ENCODE results near the gene SULT6B1. TPM values are rescaled to one million over a fixed set of nuclear protein-coding genes. Genes with fewer than 3 reads are reported as not detected.

SULT6B1 gene
- total RNA-seq, 2 donors from 2014 or later: not detected

DNA sequence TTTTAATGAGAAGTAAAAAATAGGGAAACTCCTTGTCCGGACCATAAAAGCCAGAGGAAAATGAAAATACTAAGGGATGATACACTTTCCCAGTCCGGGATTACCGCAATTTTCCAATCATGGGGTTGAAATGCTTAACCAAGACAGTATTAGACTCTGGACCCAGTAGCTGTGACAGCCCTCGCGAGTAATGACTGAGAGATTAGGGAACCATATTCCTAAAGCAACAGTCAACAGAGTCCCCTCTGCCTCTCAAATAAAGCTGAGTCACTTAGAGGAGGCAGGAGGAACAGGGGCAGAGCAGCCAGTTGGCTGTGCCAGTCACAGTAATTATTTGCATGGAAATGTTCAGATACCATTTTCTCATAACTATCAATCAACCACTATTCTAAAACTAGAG is 69.3 kb downstream of the SULT6B1 start:
- ATAC-seq (ENCODE audit: insufficient number of reproducible peaks, low FRiP score, low read depth): no peak

More for the DNA sequence above, 69.3 kb downstream of the SULT6B1 start:
- no peaks in the 10 kb centered on the region for H3K4me1 ChIP-seq (ENCODE audit: control insufficient read depth in 1 of 2, low read depth in 2 of 2)
- H3K9me3 ChIP-seq: no peaks in the 10 kb centered on the region
- H3K36me3 ChIP-seq: peaks cover 29% of the 10 kb centered on the region
- no peak overlapping the region for H3K4me3 ChIP-seq
- TF ChIP-seq, protein P1, sequence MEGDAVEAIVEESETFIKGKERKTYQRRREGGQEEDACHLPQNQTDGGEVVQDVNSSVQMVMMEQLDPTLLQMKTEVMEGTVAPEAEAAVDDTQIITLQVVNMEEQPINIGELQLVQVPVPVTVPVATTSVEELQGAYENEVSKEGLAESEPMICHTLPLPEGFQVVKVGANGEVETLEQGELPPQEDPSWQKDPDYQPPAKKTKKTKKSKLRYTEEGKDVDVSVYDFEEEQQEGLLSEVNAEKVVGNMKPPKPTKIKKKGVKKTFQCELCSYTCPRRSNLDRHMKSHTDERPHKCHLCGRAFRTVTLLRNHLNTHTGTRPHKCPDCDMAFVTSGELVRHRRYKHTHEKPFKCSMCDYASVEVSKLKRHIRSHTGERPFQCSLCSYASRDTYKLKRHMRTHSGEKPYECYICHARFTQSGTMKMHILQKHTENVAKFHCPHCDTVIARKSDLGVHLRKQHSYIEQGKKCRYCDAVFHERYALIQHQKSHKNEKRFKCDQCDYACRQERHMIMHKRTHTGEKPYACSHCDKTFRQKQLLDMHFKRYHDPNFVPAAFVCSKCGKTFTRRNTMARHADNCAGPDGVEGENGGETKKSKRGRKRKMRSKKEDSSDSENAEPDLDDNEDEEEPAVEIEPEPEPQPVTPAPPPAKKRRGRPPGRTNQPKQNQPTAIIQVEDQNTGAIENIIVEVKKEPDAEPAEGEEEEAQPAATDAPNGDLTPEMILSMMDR (IDR thresholded peaks at IDR 0.05): no peak
- DNase-seq (ENCODE audit: low spot score): no peak
- no peaks in the 10 kb centered on the region for H3K27me3 ChIP-seq (replicated peaks; ENCODE audit: insufficient read depth)
- H3K27ac ChIP-seq: no peak overlapping the region

Other genes with a start within 250 kb of the SULT6B1 start
- 10 to 100 TPM; 14.6 to 23.4 TPM for gene STRN, start 222.1 kb downstream of the SULT6B1 start, total RNA-seq
- 10 to 100 TPM; 21.0 to 35.6 TPM for gene HEATR5B, start 104.3 kb downstream of the SULT6B1 start, total RNA-seq
- 1 to 10 TPM; 5.6 to 9.0 TPM for gene GPATCH11, start 104.2 kb downstream of the SULT6B1 start, total RNA-seq
- 10 to 100 TPM; 37.4 to 39.0 TPM for gene EIF2AK2, start 31.7 kb downstream of the SULT6B1 start, total RNA-seq
- 10 to 100 TPM; 13.7 to 25.5 TPM for gene CEBPZOS, start 7.8 kb upstream of the SULT6B1 start, total RNA-seq
- 10 to 100 TPM; 17.3 to 38.2 TPM for gene CEBPZ, start 42.9 kb upstream of the SULT6B1 start, total RNA-seq
- 10 to 100 TPM; 15.2 to 22.3 TPM for gene NDUFAF7, start 43.0 kb upstream of the SULT6B1 start, total RNA-seq
- 10 to 100 TPM; 46.8 to 78.4 TPM for gene PRKD3, start 136.2 kb upstream of the SULT6B1 start, total RNA-seq
- gene QPCT, start 156.0 kb upstream of the SULT6B1 start, total RNA-seq: 1 to 10 TPM; 5.0 to 6.8 TPM